GM18498 (cell line): Measurements from ENCODE around the gene ADAMTS15.

Experiments
- ATAC-seq: cut with Tn5 transposase; IDR thresholded peaks from one replicate; pipeline ENCODE4 v1.9.1; 2021; ENCODE audit warnings: mild to moderate bottlenecking, moderate library complexity; ENCODE audit not compliant: unreplicated experiment

ADAMTS15 gene

GRCh38 chr11:130508913-130509312 is 60.5 kb downstream of the ADAMTS15 start:
- no peak for ATAC-seq

- no peak for ATAC-seq
These were observed 61.5 kb downstream of the ADAMTS15 start for GRCh38 chr11:130509942-130510341.

- ATAC-seq, result no peak
These were observed 62.1 kb downstream of the ADAMTS15 start for GRCh38 chr11:130510407-130511006.

- no peak for ATAC-seq
These were observed 63.3 kb downstream of the ADAMTS15 start for GRCh38 chr11:130511765-130512164.

- no peak for ATAC-seq
These were observed 64.2 kb downstream of the ADAMTS15 start for GRCh38 chr11:130512662-130513061.

GRCh38 chr11:130513132-130513531 is 64.7 kb downstream of the ADAMTS15 start:
- no peak for ATAC-seq

GRCh38 chr11:130514316-130514715 is 65.9 kb downstream of the ADAMTS15 start:
- no peak for ATAC-seq

- ATAC-seq, result no peak
These were observed 66.4 kb downstream of the ADAMTS15 start for GRCh38 chr11:130514851-130515250.

- no peak for ATAC-seq
These were observed 67.5 kb downstream of the ADAMTS15 start for GRCh38 chr11:130515829-130516553.

- no peak for ATAC-seq
These were observed 68.4 kb downstream of the ADAMTS15 start for GRCh38 chr11:130516554-130517505.

GRCh38 chr11:130518164-130518680 is 69.8 kb downstream of the ADAMTS15 start:
- ATAC-seq, result no peak

- ATAC-seq, result no peak
These were observed 70.9 kb downstream of the ADAMTS15 start for GRCh38 chr11:130519128-130519932.

GRCh38 chr11:130520271-130520671 is 71.8 kb downstream of the ADAMTS15 start:
- no peak for ATAC-seq

GRCh38 chr11:130522284-130522961 is 74.0 kb downstream of the ADAMTS15 start:
- ATAC-seq, result no peak

GRCh38 chr11:130523166-130523565 is 74.7 kb downstream of the ADAMTS15 start:
- ATAC-seq, result no peak

GRCh38 chr11:130523609-130524008 is 75.2 kb downstream of the ADAMTS15 start:
- no peak for ATAC-seq

- no peak for ATAC-seq
These were observed 75.8 kb downstream of the ADAMTS15 start for GRCh38 chr11:130524132-130524790.

- no peak for ATAC-seq
These were observed 76.9 kb downstream of the ADAMTS15 start for GRCh38 chr11:130525307-130525706.
